Left forelimb (tissue), 1 donor: ENCODE results near the gene SLC25A34.

Experiments used
- DNase-seq: peaks from one replicate; pipeline ENCODE4 v3.0.0-alpha.2; 2018; ENCODE audit warnings: low spot score

The SLC25A34 gene

DNA sequence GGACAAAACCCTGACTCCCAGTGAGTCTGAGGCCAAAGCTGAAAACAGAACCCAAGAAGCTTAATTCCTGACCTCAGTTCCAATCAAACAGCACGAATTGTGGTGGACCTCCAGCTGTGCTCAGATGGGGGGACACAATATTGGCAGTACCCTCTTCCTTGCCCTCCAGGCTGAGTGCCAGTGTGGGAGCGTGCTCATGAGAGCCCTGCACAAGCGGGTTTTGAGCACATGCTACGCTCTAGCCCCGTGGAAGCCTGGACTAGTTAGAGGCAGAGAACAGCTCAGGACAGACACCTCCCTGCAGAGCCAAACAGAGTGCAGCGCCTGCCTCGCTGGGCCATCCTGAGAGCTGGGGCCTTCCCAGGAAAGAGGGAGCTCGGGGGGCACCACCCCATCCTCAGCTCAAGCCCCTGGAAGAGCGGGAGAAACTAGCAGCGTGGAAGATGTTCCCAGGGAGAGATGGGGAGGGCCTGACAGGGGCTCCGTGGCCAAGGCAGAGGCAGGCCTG lies 2.8 kb upstream of the SLC25A34 start:
- no peak for DNase-seq

DNA sequence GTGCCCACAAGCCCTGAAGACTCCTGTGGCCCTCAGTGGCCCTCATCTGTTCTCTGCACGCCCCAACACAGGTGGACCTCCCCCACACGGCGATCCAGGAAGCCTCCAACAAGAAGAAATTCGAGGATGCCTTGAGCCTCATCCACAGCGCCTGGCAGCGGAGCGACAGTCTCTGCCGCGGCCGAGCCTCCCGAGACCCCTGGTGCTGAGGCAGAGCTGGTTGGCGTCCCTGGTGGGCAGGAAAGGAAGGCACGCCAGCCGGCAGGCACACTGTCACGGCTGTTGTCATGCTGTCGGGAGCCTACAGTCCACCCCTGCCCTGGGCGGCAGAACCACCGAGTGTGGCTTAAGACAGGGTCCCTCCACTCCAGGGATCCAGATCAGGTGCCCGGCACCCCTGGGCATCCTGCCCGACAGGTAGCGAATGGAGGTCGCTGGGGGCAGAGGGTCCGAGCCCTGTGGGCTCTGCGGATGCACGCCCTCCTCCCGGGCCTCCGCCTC lies 2.3 kb upstream of the SLC25A34 start:
- no peak for DNase-seq

DNA sequence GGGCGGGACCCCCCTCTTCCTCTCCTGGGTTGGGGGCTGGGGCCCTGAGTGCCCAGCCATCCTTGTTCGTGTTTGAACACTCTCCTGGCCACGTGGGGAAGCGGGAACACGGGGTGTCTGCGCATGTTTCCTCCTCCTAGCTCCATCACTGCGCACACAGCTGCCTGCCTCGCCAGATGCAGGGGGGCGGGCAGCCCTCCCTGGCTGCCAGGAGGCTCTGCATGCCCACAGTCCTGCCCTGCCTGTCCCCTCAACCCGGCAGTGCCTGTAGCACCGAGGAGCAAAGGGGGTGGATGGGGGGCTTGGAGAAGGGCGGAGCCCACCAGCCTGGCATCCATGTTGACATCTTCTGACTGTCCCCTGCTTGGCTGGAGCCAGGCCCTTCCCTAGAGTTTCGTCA lies 1.8 kb upstream of the SLC25A34 start:
- no peak for DNase-seq

DNA sequence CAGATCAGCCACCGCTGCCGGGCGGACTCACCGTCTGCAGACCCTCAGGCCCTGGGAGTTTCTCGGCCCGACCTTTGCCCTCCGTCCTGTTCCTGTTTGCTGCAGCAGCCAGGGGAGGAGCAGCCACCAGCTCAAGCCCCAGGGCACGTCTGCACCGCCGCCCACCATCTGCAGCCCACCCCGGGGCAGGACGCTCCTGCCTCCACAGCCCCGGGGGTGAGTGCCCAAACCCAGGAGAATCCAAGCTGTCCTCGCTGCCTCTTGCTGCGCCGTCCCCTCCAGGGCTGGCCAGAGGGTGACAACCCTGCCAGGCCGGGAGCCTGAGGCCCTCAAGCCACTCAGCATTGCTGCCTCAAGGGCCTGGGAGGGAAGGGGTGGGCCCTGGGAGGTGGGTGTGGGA lies 1.2 kb upstream of the SLC25A34 start:
- no peak for DNase-seq

DNA sequence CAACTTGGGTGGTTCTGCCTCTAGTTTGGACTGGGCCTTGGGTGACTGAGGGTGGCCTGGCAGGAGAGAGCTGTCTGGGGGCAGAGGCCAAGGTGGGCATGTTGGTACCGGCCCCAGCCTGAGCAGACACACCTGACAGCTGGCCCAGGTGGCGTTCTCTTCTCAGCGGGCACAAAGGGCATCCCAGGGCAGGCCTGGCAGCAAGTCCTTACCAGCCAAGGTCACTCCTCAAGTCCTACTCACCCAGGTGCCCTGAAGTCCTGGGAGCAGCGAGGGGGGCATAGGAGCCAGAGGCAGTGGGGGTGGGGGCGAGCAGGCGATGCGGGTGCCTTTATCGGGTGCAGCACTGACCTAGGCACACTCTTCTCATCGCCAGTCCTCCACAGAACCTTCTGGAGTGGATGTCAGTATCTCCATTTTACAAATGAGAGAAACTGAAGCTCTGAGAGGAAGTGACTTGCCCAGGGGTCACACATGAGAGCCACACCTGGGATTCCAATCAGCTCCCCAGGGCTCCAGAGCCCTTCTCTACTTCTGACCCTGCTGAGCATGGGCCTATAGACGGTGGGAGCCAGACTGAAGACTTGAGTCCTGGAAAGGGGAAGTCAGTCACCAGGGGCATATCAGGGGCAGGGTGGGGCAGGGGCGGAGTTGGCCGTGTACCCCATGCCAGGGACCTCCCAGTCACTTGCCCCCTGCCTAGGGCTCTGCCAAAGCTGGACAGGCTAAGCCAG lies 587 bp upstream of the SLC25A34 start:
- DNase-seq = no peak

DNA sequence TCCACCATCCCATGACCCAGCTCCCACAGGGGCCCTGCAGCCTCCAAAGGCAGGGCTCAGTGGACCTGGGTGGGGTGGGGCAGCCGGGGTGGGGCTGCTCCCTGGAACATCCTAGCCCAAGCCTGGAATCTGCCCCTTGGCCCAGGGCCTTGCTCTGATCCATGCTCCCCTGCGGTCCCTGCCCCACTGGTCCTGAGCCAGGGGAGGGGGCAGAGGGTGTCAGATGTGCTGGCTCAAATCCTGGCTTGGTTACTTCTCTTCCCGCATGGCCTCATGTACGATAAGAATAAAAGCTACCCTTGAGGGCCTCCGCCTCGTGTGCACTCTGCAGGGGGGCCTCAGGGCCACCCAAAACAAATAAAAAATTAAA lies 819 bp downstream of the SLC25A34 start:
- DNase-seq = no peak

DNA sequence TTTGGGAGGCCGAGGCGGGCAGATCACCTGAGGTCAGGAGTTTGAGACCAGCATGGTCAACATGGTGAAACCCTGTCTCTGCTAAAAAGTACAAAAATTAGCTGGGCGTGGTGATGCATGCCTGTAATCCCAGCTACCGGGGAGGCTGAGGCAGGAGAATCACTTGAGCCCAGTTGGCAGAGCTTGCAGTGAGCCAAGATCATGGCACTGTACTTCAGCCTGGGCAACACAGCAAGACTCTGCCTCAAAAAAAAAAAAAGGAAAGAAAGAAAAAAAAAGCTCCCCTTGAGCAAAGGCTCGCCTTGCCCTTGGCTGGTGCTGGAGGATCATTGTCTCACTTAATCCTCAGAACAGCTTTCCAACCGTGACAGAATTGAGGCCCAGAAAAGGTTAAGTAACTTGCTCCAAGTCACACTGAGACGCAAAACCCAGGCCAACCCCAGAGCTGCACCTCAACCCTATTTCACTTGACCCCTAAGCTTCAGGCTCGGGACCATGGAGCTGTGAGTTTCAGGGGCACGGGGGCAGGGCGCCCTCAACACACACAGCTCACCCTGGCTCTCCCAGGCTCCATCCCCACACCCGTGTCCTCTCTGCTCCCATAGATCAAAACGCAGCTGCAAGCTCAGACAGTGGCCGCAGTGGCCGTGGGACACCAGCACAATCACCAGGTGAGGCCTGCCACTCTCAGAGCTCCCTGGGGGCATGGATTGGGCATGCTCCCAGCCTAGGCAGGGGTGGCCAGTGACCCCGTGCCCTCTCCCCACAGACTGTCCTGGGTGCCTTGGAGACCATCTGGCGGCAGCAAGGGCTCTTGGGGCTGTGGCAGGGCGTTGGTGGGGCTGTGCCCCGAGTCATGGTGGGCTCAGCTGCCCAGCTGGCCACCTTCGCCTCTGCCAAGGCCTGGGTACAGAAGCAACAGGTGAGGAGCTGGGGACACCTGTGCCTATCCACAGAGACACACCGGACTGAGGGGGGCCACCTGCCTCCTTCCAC lies 1.6 kb downstream of the SLC25A34 start:
- no peak for DNase-seq

DNA sequence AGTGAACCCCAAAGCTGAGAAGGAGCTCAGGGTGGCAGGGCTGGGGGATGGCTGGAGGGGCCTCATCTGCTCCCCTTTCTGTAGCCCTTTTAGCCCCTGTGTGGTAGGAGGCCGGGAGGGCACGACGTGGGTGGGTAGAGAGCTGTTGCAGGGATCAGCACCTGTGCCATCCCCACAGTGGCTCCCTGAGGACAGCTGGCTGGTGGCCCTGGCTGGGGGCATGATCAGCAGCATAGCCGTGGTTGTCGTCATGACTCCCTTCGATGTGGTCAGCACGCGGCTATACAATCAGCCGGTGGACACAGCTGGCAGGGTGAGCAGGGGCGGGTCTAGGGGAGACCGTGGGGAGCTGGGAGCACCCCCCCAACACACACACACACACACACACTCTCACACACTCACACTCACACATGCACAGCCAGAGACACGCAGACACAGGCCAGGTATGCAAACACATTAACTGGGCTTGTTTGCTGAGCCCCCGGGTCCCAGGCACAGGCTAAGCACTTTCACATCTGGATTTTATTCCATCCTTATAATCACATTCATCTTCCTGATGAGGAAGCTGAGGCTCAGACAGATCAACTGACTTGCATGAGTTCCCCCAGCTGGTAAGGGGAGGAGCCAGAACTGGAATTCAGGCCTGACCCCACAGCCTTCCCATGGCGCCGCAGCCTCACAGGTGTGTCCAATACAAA lies 2.5 kb downstream of the SLC25A34 start:
- no peak for DNase-seq

DNA sequence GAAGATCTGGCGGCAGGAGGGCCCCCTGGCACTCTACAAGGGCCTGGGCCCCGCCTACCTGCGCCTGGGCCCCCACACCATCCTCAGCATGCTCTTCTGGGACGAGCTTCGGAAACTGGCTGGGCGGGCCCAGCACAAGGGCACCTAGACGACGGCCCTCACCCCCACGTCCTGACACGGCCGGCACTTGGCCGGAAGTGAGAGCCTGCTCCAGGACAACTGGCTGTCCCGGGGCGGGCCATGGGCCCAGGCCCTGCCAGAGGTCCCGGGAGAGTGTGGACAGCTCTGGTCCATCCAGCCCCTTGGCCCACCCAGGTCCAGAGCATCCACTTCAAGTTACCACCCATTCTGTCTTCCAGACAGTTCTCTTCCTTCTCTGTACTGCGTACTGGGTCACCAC lies 3.2 kb downstream of the SLC25A34 start:
- no peak for DNase-seq

DNA sequence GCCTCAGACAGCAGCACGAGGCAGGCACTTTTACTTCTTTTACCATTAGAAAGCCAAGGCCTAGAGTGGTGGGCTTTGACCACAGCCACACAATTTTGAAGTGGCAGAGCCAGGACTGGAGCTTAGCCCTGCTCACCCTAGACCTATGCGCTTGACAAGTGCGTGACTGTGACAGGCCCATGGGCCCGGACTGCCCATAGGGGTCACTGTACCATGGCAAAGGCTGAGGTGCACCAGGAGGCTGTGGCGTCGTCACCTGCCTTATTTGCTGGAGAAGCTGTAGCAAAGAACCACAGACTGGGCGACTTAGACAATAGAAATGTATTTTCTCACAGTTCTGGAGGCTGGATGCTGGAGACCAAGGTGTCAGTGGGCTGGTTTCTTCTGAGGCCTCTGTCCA lies 3.7 kb downstream of the SLC25A34 start:
- DNase-seq = no peak

DNA sequence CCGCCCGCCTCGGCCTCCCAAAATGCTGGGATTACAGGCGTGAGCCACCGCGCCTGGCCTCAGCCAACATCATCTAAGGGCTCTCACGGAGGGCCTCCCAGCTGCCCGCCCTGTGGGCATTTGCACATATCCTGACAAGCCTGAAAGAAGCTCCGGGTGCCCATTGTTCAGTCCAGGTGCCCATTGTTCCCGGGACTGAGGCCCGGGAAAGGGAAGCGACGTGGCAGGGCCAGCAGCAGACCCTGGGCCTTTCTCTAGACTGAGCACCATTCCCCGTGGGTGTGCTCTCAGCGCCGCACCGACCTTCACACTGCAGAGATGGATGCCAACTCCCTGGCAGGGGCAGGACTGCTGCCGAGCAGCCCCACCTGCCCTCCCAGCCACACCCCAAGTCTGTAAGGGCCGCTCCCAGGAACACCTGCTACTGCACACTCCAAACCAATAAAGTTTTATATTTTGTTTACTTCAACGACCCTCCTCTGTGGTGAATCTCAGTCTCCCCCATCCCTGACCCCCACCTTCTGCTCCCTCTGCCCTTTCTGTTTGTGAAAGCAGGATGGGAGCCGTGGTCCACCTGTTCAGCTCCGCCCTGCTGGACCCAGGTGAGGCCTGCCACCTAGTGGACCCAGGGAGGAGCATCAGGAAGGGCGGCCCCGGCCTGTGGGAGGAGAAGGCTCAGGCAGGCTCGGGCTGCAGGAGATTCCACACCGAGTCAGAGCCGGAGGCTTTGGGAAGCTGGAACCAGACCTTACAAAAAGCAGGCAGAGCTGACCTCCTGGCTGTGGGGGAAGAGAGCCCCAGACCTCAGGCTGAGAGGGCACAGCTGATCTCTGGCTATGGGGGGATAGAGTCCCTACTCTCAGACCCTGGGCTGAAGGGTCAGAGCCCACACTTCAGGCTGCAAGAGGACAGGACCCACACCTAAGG lies 5.1 kb downstream of the SLC25A34 start:
- peak; percentile 80 for DNase-seq

DNA sequence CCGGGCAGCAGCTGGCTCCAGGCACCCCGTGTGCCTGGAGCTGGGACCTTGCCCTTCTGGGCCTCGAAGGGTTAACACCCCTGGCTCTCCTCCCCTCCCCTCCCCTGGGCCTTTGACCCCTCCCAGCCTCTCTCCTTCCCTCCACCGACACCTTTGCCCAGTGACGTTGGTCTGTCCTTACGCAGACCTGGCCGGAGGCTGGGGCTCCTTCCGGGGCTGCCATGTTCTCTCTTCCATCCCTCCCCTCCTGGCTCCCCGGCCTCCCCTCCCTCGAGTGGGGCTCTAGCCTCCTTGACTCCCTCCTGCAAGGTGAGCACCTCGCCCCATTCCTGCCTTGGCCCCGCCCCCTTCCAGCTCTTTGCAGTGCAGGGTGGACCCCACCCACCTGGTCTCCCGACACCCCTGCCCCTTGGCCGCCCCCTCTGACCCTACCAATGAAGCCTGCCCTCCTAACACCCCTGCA lies 6.3 kb downstream of the SLC25A34 start, which contains the start of gene TMEM82:
TMEM82 (plus strand) TSS at position 161 of the 463 bp plus-strand sequence; CDS start at position 222, 61 bp downstream.
- DNase-seq = no peak

DNA sequence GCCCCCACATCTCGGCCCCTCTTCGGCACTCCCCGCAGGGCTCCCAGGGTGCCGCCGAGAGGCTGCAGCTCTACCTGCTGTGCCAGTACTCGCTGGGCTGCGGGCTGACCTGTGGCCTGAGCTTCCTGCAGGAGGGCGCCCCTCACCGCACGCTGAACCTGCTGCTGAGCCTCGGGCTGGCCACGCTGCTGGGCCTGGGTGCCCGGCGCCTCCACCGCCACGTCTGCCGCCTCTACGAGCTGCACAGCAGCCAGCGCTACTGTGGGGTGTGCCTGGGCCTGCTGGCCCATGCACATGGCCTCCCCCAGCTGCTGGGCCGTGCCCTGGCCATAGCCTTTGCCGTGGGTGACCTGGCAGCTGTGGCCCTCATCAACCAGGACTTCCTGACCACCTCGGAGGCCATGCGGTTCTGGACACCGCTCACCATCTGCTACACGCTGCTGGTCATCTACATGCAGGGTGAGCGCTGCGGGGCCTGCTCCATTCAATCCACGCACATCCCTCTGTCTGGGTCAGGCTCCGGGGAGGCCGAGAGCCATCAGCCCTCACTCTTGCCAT lies 8.1 kb downstream of the SLC25A34 start:
- DNase-seq = no peak

DNA sequence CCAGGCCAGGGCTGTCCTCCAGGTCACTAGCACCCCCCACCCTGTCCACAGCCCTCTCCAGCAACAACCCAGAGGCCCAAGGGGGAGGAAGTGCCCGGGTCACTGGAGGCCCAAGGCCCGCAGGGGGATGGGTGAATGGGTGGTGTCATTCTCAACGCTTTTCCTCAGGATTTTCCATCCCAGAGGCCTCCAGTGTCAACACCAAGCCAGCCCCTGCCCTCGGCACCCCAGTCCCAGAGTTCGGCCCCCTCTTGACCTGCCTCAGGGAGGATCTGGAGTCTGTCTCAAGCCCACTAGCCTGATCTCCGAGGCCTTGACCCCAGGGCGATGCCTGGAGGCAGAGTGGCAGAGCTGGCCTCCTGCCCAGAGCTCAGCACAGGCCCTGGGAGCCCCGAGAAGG lies 11.3 kb downstream of the SLC25A34 start:
- no peak for DNase-seq

DNA sequence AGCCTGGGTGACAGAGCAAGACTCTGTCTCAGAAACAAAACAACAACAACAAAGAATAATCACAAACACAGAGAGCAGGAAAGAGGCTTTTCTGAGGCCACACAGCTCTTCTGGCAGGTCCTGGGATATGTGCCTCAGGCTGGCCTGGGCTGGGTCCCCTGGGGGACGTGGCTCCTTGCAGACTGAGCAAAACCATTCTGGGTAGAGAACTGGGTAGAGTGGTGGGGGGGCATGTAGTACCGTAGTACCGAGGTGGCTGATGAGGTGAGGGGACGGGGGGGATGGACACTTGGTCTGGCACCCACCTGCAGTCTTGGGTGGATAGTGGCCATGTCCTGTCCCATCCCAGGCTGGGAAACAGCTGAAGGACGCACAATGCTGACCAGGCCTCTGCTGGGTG lies 12.2 kb downstream of the SLC25A34 start:
- DNase-seq = no peak

DNA sequence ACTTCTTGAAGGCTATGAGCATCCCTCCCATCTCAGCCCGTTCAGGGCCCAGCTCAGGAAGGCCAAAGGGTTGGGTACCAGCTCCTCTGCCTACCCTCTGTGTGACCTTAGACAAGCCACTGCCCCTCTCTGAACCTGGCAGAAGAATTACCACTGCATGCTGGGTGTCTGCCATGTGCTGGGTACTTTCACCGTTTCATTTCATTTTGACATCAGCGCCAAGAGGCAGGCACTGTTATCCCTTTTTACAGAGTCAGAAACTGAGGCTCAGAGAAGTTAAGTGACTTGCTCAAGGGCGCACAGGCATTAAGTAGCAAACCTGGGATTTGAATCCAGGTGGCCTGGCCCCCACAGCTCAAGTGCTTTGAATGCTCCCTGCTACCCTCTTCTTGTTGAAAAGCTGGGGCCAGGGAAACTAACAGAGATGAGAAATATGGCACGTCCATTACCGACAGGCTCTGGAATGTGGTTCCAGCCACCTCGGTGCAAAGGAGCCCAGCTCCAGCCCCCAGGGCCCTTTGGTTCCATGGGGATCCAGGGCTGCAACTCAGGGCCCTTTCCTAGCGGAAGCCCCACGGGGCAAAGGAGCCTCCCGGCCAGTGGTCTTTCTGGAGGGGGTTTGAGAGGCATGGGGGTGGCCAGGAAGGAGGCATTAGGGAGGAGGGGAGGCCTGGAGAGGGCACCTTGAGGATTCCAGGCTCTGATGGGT lies 12.8 kb downstream of the SLC25A34 start:
- no peak for DNase-seq

DNA sequence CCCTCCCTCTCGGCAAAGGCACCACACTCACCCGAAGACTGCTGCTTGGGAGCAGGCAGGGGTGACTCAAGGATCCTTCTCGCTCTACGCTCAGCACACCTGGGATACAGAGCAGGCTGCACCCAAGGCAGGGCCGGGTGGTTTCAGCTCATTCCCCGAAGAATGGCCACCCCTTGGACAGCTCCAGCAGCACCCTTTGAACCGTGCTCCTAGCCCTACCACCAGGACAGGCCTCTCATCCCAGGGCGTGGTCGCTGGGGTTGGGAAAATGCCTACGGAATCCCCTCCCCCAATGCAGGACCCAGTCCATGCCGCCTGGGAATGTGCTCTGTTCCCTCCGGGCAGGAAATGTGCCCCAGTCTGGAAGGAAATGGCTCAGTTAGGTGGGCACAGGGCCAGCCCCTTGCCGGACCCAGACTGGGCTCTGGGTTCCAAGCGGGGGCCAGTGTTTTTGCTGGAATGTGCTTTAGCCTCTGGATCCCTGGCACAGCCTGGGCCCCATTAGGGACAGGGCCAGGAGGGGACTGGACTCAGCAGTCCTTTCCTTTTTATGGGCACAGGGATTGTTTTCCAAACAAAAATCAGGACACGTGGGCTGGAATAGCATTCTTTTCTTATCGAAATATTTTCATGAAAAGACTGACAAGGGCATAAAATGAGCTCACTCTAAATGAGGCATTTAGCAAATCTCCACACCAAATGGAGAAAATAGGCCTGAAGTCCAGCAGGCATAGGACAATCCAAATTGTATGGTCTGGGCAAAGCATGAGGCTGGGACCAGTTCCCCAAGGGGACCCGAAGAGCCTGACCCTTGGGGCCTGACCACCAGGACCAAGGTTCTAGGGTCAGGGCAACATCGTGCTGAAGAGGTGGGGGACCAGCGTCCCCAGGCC lies 13.6 kb downstream of the SLC25A34 start:
- no peak for DNase-seq

DNA sequence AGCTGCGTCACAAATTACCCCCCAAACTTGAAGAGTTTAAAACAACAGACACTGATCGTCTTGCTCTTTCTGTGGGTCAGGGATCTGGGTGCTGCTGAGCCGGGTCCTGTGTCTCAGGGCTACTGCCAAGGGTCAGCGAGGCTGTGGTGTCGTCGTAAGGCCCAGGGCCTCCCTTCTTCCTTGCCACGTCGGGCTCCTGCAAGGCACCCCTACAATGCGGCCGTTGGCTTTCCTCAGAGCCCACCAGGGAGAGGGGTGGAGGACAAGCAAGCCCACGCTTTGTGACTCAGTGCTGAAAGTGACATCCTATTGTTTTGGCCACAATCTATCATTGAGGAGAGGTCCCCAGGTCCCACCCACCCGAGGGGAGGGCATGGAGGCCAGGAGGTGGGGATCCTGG lies 14.9 kb downstream of the SLC25A34 start:
- no peak for DNase-seq

DNA sequence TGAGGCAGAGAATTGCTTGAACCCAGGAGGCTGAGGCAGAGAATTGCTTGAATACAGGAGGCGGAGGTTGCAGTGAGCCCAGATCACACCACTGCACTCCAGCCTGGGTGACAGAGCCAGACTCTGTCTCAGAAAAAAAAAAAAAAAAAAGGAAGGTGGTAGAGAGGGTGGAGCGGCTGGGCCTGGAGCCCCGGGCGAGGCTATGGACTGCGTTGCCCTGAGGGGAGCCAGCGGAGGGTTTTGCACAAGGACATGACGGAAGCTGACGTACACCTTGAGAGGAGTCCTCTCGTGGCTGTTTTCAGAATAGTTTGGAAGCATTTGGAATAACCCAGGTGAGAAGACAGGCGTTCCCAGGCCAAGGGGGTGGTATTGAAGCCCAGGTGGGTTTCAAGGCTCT lies 15.7 kb downstream of the SLC25A34 start:
- no peak for DNase-seq
